Memory B cell (primary cell): ENCODE results near the gene GNG4.
"Not testable (repeated sequence)": the region's sequence is repeated elsewhere in the genome, so short reads cannot be mapped to it uniquely, and the experiment has no call there.

Source experiments
- ATAC-seq: fragments of 150-1000 bp; cut with Tn5 transposase; 2 replicates; pipeline ENCODE4 v1.10.0; 2021; ENCODE audit warnings: low read depth, mild to moderate bottlenecking, moderate library complexity
- DNase-seq, 2 donors: peaks; one replicate each; pipeline ENCODE4 v3.0.0; 2022; ENCODE audit warnings: low spot score in 2 of 2
- H3K27ac Mint-ChIP-seq: one replicate; pipeline ENCODE4 v1.8.0; 2022; ENCODE audit warnings: mild to moderate bottlenecking, moderate library complexity, mixed read lengths
- H3K27me3 Mint-ChIP-seq: one replicate; pipeline ENCODE4 v1.8.0; 2022; ENCODE audit warnings: mixed read lengths
- H3K36me3 Mint-ChIP-seq: one replicate; pipeline ENCODE4 v1.8.0; 2022; ENCODE audit warnings: mild to moderate bottlenecking, mixed read lengths
- H3K4me1 Mint-ChIP-seq: one replicate; pipeline ENCODE4 v1.8.0; 2022; ENCODE audit warnings: mixed read lengths
- H3K4me3 Mint-ChIP-seq: one replicate; pipeline ENCODE4 v1.8.0; 2022; ENCODE audit warnings: mild to moderate bottlenecking, moderate library complexity, mixed read lengths
- H3K9me3 Mint-ChIP-seq: one replicate; pipeline ENCODE4 v1.8.0; 2022; ENCODE audit warnings: mixed read lengths

The GNG4 gene

GRCh38 chr1:235625831-235626230 is 23.8 kb downstream of the GNG4 start:
- no peak for ATAC-seq
- H3K9me3 Mint-ChIP-seq, result no peaks in the 10 kb centered on the region
- no peaks in the 10 kb centered on the region for H3K4me1 Mint-ChIP-seq
- H3K36me3 Mint-ChIP-seq, result no peaks in the 10 kb centered on the region
- no peak for DNase-seq
- peaks cover 18% of the 10 kb centered on the region for H3K27me3 Mint-ChIP-seq
- no peak overlapping the region for H3K4me3 Mint-ChIP-seq
- H3K27ac Mint-ChIP-seq, result no peak overlapping the region

DNA sequence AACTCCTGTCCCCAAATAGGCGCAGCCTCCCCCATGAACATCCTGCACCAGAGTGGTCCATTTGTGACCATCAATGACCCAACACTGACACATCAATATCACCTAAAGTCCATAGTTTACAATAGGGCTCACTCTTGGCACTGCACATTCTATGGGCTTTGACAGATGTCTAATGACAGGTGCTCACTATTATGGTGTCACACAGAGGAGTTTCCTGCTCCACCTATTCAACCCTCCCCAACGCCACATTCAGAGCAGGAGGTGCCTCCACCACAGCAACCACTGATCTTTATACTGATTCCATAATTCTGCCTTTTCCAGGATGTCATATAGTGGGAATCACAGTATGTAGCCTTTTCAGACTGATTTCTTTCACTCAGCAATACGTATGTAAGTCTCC is 24.2 kb downstream of the GNG4 start:
- H3K9me3 Mint-ChIP-seq, result no peaks in the 10 kb centered on the region
- no peak overlapping the region for H3K27ac Mint-ChIP-seq
- H3K4me3 Mint-ChIP-seq, result no peak overlapping the region
- no peaks in the 10 kb centered on the region for H3K36me3 Mint-ChIP-seq
- H3K27me3 Mint-ChIP-seq, result peaks cover 18% of the 10 kb centered on the region
- no peaks in the 10 kb centered on the region for H3K4me1 Mint-ChIP-seq
- ATAC-seq (no peak), DNase-seq (no peak)

- Mint-ChIP-seq H3K36me3 (no peaks in the 10 kb centered on the region), H3K9me3 (no peaks in the 10 kb centered on the region), H3K4me3 (no peak overlapping the region), H3K27me3 (peaks cover 15% of the 10 kb centered on the region), H3K27ac (no peak overlapping the region), H3K4me1 (no peaks in the 10 kb centered on the region)
- no peak for DNase-seq
- no peak for ATAC-seq
Observed at GRCh38 chr1:235624721-235625333, 24.8 kb downstream of the GNG4 start.

- Mint-ChIP-seq H3K4me3 (no peak overlapping the region), H3K4me1 (no peaks in the 10 kb centered on the region), H3K9me3 (no peaks in the 10 kb centered on the region), H3K27ac (no peak overlapping the region), H3K36me3 (no peaks in the 10 kb centered on the region), H3K27me3 (peaks cover 14% of the 10 kb centered on the region)
- DNase-seq, result no peak
- no peak for ATAC-seq
Observed at GRCh38 chr1:235622936-235623779, 26.4 kb downstream of the GNG4 start.

GRCh38 chr1:235619149-235619548 is 30.4 kb downstream of the GNG4 start:
- not testable (repeated sequence) for H3K36me3 Mint-ChIP-seq, H3K4me3 Mint-ChIP-seq, H3K27ac Mint-ChIP-seq, DNase-seq, H3K9me3 Mint-ChIP-seq, ATAC-seq, H3K4me1 Mint-ChIP-seq
- peaks cover 13% of the 10 kb centered on the region for H3K27me3 Mint-ChIP-seq

DNA sequence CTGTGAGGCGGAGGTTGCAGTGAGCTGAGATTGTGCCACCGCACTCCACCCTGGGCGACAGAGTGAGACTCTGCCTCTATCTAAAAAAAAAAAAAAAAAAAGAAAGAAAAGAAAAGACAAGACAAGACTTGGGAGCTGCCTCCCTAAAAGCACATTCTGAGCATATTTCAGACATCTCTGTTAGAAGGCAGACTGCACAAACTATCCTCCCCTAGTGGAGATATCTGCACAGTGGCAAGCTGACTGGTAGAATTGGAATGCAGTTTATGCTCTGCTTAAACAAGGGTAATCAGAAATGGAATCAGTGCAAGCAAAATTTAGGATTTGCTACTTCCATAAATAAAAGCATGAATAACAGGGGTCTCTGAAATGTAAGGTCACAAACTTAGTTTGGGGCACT is 31.8 kb downstream of the GNG4 start:
- ATAC-seq (no peak), DNase-seq (no peak)
- Mint-ChIP-seq H3K36me3 (no peaks in the 10 kb centered on the region), H3K4me1 (no peaks in the 10 kb centered on the region), H3K27ac (no peak overlapping the region), H3K27me3 (peaks cover 11% of the 10 kb centered on the region), H3K4me3 (no peak overlapping the region), H3K9me3 (no peaks in the 10 kb centered on the region)

DNA sequence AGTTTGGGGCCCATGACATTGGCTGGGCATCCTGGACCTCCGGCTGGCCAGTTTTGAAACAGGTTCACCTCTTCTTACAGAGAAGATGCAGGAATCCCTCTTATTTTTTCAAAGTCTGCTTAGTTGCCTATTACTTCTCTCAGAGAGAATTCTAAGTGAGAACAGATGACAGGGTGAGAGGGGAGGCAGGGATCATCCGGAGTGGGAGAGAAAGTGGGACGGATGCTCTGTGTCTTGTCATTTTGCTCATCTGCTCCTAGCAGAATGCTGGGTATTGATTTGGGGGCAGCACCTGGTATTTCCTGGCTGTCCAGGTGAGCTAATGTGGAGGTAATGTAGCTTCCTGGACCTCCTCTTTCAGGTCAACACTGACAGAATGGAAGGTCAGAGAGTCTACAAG is 32.4 kb downstream of the GNG4 start:
- no peaks in the 10 kb centered on the region for H3K9me3 Mint-ChIP-seq
- H3K4me3 Mint-ChIP-seq, result no peak overlapping the region
- DNase-seq, result no peak
- H3K36me3 Mint-ChIP-seq, result no peaks in the 10 kb centered on the region
- ATAC-seq, result no peak
- peaks cover 9% of the 10 kb centered on the region for H3K27me3 Mint-ChIP-seq
- H3K27ac Mint-ChIP-seq, result no peak overlapping the region
- H3K4me1 Mint-ChIP-seq, result no peaks in the 10 kb centered on the region

DNA sequence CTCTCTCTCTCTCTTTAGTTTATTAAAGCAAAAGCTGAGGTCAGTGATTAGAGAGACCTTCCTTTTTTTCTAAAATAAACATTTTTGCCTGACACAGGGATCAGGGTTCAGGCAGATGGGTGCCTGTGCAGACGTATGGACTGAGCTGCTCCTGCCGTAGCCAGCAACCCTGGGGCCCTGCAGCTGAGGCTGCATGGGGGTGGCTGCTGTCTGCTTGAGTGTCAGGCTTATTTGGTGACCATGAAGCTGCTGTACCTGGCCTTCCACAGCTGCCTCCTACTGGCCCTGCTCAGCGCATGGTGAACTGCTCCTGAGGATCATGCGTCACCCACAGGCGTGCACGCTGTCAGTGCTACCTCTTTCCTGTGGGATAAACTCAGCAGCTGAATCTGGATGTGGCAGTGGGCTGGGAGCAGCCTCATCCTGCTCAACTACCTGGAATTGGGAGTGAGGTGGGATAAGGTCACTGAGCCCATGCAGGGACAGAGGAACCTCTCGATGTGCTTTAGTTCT is 35.1 kb downstream of the GNG4 start:
- Mint-ChIP-seq H3K4me3 (no peak overlapping the region), H3K9me3 (no peaks in the 10 kb centered on the region), H3K36me3 (no peaks in the 10 kb centered on the region), H3K27me3 (peaks cover 8% of the 10 kb centered on the region), H3K27ac (no peak overlapping the region), H3K4me1 (no peaks in the 10 kb centered on the region)
- DNase-seq (no peak), ATAC-seq (no peak)

DNA sequence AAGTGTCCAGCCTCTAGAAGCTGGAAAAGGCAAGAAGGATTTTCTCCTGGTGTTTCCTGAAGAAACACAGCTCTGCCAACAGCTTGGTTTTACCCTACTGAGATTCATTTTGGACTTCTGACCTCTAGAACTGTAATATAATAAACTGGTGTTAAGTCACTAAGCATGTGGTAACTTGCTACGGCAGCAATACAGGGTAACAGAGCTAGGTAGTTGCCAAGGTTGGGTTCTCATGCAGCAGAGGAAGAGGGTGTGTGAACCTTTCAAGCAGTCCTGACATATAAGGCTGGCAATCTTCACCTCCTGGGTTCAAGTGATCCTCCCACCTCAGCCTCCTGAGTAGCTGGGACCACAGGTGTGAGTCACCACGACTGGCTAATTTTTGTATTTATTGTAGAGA is 36.0 kb downstream of the GNG4 start:
- no peak for ATAC-seq
- Mint-ChIP-seq H3K4me3 (no peak overlapping the region), H3K4me1 (no peaks in the 10 kb centered on the region), H3K27me3 (peaks cover 8% of the 10 kb centered on the region), H3K36me3 (no peaks in the 10 kb centered on the region), H3K27ac (no peak overlapping the region), H3K9me3 (no peaks in the 10 kb centered on the region)
- DNase-seq, result no peak

DNA sequence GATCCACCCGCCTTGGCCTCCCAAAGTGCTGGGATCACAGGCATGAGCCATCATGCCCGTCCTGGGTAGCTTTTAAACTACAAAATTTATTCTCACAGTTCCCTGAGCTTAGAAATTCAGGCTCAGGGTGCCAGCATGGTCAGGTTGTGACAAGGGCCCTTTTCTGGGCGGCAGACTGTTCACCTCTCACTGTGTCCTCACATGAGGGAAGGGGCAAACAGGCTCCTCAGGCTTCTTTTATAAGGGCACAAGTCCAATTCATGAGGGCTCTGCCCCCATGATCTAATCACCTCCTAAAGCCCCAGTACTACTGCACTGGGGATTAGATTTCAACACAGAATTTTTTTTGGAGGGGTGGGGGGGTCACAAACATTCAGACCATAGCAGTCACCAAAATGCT is 36.8 kb downstream of the GNG4 start:
- ATAC-seq (no peak), DNase-seq (no peak)
- Mint-ChIP-seq H3K27ac (no peak overlapping the region), H3K4me3 (no peak overlapping the region), H3K36me3 (no peaks in the 10 kb centered on the region), H3K9me3 (no peaks in the 10 kb centered on the region), H3K27me3 (peaks cover 8% of the 10 kb centered on the region), H3K4me1 (no peaks in the 10 kb centered on the region)

DNA sequence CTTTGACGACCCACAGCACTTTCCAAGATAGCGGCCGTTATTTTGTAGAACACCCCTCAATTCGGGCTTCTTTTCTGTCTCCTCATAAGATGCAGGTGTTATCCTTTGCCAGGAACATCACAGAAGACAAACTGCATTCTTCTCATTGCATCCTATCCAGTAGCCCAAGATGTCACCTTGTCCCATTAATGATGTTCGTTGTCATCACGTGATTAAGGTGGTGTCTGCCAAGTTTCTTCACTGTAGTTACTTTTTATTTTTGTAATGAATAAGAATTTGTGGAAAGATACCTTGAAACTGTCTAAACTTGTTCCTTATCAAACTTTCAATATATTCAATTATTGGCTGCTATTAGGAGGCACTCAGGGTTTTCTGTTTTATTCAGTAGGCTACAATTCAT is 39.4 kb downstream of the GNG4 start:
- Mint-ChIP-seq H3K36me3 (no peaks in the 10 kb centered on the region), H3K4me1 (no peaks in the 10 kb centered on the region), H3K27me3 (peaks cover 6% of the 10 kb centered on the region), H3K4me3 (no peak overlapping the region), H3K27ac (no peak overlapping the region), H3K9me3 (no peaks in the 10 kb centered on the region)
- DNase-seq (no peak), ATAC-seq (no peak)

GRCh38 chr1:235608278-235608677 is 41.3 kb downstream of the GNG4 start:
- Mint-ChIP-seq H3K27ac (no peak overlapping the region), H3K4me3 (no peak overlapping the region), H3K4me1 (no peaks in the 10 kb centered on the region), H3K36me3 (no peaks in the 10 kb centered on the region), H3K27me3 (peaks cover 1% of the 10 kb centered on the region), H3K9me3 (no peaks in the 10 kb centered on the region)
- no peak for DNase-seq
- ATAC-seq, result no peak

DNA sequence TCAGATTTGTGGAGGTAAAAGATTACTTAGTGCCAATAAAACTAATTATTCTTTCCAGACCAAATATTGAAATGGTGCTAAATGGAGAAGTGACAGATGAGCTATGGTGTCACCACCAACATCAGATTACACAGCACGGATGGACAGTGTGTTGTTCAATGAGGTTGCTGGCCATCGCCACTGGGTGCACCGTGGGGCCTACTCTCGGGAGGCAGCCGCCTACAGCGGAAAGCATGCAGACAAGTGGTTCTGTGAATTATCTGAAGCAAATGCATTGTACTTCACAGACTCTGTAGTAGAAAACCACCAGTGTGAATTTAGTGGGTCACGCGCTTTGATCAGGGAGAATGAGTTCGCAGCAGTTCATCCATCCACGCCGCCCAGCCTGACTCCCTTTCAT is 42.3 kb downstream of the GNG4 start:
- ATAC-seq (no peak), DNase-seq (no peak)
- no peaks in the 10 kb centered on the region for H3K27me3 Mint-ChIP-seq
- no peaks in the 10 kb centered on the region for H3K4me1 Mint-ChIP-seq
- no peak overlapping the region for H3K27ac Mint-ChIP-seq
- H3K36me3 Mint-ChIP-seq, result no peaks in the 10 kb centered on the region
- no peak overlapping the region for H3K4me3 Mint-ChIP-seq
- H3K9me3 Mint-ChIP-seq, result no peaks in the 10 kb centered on the region

DNA sequence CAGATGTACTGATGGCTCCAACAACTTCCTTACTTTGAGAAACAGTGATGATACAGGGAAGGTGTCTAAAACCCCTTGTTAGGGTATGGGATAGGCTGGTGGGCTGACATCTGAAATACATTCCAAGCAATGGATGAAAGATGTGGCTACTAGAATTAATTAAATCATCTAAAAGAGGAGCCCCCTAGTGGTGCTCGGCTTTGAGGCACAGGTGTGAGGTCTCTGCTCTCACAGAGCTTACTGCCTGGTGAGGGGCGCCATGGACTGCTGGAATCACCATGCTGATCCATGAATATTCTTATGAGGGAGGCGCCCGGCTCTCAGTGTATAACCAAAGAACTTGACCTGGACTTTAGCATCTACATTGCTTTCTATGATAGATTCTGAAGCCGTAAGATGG is 48.5 kb downstream of the GNG4 start:
- DNase-seq (no peak), ATAC-seq (no peak)
- H3K9me3 Mint-ChIP-seq, result no peaks in the 10 kb centered on the region
- H3K27ac Mint-ChIP-seq, result no peak overlapping the region
- no peaks in the 10 kb centered on the region for H3K36me3 Mint-ChIP-seq
- H3K4me1 Mint-ChIP-seq, result no peaks in the 10 kb centered on the region
- peaks cover 3% of the 10 kb centered on the region for H3K27me3 Mint-ChIP-seq
- H3K4me3 Mint-ChIP-seq, result no peak overlapping the region

- Mint-ChIP-seq H3K4me3 (no peak overlapping the region), H3K36me3 (no peaks in the 10 kb centered on the region), H3K27ac (no peak overlapping the region), H3K27me3 (peaks cover 3% of the 10 kb centered on the region), H3K9me3 (no peaks in the 10 kb centered on the region), H3K4me1 (no peaks in the 10 kb centered on the region)
- DNase-seq (no peak), ATAC-seq (no peak)
Observed at GRCh38 chr1:235599536-235599935, 50.0 kb downstream of the GNG4 start.
